ENCODE measurements around the gene MAST1.
"Not testable (repeated sequence)": the region's sequence is repeated elsewhere in the genome, so short reads cannot be mapped to it uniquely, and the experiment has no call there.

MAST1 gene

GRCh38 chr19:12841094-12841493, 2.8 kb downstream of the MAST1 start:
- DNase-seq: no peak

- DNase-seq: no peak
Measured at GRCh38 chr19:12842511-12842910, 4.2 kb downstream of the MAST1 start.

- DNase-seq: no peak
Measured at GRCh38 chr19:12843328-12843727, 5.0 kb downstream of the MAST1 start.

GRCh38 chr19:12843999-12844732, 5.9 kb downstream of the MAST1 start:
- DNase-seq: no peak

- not testable (repeated sequence) for DNase-seq
Measured at GRCh38 chr19:12846613-12847012, 8.3 kb downstream of the MAST1 start.

- peak; percentile 94 to 96 for DNase-seq
Measured at GRCh38 chr19:12847159-12848139, 9.1 kb downstream of the MAST1 start.

- no peak for DNase-seq
Measured at GRCh38 chr19:12856653-12857052, 18.3 kb downstream of the MAST1 start.

- DNase-seq: no peak
Measured at GRCh38 chr19:12858041-12858928, 20.0 kb downstream of the MAST1 start.

GRCh38 chr19:12859546-12859945, 21.2 kb downstream of the MAST1 start:
- DNase-seq: no peak

GRCh38 chr19:12864143-12864542, 25.8 kb downstream of the MAST1 start:
- DNase-seq: no peak

- no peak for DNase-seq
Measured at GRCh38 chr19:12864721-12865715, 26.7 kb downstream of the MAST1 start.

- no peak for DNase-seq
Measured at GRCh38 chr19:12865746-12866415, 27.6 kb downstream of the MAST1 start.

- no peak for DNase-seq
Measured at GRCh38 chr19:12866416-12867119, 28.3 kb downstream of the MAST1 start.

- DNase-seq: peak; percentile 57 to 75
Measured at GRCh38 chr19:12867120-12868099, 29.1 kb downstream of the MAST1 start.

GRCh38 chr19:12868540-12869112, 30.3 kb downstream of the MAST1 start:
- no peak for DNase-seq

GRCh38 chr19:12871681-12872080, 33.4 kb downstream of the MAST1 start:
- DNase-seq: no peak

GRCh38 chr19:12872255-12872654, 33.9 kb downstream of the MAST1 start:
- no peak for DNase-seq

Measured in stimulated activated CD4-positive, alpha-beta T cell treated with anti-CD3 and anti-CD28 coated beads, Interleukin-2, amount 100 ng/mL, for 48 hours (primary cell).